GM19395 (cell line): Measurements from ENCODE around the gene CSN3.
"Not testable (repeated sequence)": the region's sequence is repeated elsewhere in the genome, so short reads cannot be mapped to it uniquely, and the experiment has no call there.

Experiments used
- ATAC-seq: cut with Tn5 transposase; IDR thresholded peaks from one replicate; pipeline ENCODE4 v1.9.1; 2021; ENCODE audit warnings: mild to moderate bottlenecking, moderate library complexity; ENCODE audit not compliant: unreplicated experiment

The CSN3 gene, protein sequence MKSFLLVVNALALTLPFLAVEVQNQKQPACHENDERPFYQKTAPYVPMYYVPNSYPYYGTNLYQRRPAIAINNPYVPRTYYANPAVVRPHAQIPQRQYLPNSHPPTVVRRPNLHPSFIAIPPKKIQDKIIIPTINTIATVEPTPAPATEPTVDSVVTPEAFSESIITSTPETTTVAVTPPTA

DNA sequence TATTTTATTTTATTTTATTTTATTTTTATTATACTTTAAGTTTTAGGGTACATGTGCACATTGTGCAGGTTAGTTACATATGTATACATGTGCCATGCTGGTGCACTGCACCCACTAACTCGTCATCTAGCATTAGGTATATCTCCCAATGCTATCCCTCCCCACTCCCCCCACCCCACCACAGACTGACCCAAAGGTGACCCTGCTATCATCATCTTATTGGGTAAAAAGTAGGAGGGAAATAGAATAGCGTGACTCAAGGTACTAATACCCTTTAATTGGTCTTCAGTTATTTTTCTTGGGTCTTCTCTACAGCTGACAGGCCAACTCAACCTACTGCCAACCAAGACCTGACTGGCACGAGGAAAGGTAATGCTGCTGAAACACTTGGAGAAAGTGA is at the start of gene CSN3:
Gene CSN3, plus strand, starts transcription at position 301 of the 400 bp plus-strand sequence. CDS start 2,223 bp downstream, outside the sequence.
- not testable (repeated sequence) for ATAC-seq

DNA sequence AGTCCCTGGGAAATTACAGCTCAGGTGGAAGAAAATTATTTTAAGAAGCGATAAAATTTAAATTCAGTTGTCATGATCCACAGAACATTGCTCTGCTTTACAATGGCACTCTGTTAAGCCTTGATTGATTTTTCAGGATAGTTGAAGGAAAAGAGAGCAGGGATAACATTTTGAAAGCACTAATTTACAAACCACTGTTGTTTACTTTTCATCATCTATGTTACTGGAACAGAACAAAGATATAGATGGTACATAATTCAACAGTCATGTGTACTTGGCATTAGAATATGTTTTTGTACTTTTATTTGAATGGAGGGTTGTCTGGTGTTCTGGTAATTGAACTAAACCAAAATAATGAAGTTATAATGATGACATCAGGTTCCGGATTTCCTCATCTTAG is 49.5 kb upstream of the CSN3 start:
- no peak for ATAC-seq

DNA sequence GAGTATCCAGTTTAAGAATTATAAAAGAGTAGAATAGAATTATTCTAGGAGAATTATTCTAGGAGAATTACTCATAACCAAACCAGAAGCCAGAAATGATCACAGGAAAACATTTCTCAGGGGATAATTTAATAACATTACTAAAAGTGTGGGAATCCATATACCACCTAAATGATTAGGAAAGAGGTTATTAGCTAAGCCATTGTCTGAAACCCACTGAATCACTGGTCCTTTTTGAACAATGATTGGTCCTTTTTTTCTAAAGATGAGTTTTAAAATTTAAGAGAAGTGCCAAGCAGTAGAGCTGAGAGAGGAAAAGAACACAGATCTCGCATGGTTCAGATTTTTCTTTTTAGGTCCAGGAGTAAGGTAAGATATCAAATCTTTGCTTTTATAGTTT is 47.0 kb upstream of the CSN3 start, which contains the start of gene ODAM:
Gene ODAM, plus strand, starts transcription at position 301 of the 400 bp plus-strand sequence. CDS start 819 bp downstream, outside the sequence.
- no peak for ATAC-seq

DNA sequence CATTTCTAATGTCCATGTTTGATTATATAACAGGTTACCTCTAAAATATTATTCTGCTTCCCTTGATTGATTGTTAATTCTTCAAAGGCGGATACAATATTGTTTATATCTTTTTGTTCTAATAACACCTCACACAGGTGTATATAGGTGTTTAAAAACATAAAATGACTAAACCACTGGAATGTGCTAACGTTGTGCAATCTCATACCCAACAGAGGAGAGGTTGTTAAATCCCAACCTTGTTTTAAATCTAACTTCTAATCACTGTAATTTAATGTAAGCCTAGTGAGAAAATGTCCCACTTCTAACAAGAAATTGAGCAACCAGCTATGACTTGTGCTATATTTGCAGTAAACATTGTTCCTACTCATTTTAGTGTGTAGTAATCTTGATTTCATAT is 45.5 kb upstream of the CSN3 start:
- no peak for ATAC-seq

DNA sequence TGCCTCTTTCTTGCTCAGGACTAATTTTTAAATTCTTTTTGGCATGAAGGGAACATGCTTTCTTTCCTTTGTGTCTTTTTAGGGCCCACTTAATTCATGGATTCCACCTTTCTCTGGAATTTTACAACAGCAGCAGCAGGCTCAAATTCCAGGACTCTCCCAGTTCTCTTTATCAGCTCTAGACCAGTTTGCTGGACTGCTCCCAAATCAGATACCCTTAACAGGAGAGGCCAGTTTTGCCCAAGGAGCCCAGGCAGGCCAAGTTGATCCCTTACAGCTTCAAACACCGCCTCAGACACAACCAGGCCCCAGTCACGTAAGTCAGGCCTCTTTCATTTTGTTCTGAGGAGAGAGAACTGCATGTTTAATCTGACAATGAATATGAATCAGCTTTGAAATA is 44.6 kb upstream of the CSN3 start:
- no peak for ATAC-seq

DNA sequence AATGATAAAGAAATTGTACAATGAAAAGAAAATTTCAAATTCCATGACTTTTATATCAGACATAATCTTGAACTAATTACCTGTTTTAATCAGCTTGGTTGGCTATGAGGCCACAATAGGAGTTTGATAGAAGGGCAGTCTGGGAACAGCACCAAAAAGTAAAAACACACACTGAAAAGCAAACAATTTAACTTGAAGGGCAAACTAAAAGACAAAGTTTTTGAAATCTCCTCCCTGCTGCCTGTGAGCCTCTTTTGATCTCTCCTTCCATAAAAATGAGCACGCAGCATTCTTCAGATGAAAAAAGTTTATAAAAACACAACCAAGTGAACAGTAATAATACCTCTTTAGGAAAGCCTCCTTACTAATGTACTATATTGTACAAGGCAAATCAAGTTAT is 38.8 kb upstream of the CSN3 start:
- ATAC-seq, result no peak

DNA sequence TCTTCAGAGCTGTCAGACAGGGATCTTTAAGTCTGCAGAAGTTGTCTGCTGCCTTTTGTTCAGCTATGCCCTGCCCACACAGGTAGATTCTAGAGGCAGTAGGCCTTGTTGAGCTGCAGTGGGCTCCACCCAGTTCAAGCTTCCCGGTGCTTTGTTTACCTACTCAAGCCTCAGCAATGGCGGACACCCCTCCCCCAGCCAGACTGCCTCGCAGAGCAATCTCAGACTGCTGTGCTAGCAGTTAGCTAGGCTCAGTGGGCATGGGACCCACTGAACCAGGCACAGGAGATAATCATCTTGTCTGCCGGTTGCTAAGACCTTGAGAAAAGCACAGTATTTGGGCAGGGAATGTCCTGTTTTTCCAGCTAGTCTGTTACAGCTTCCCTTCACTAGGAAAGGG is 29.6 kb upstream of the CSN3 start:
- not testable (repeated sequence) for ATAC-seq

DNA sequence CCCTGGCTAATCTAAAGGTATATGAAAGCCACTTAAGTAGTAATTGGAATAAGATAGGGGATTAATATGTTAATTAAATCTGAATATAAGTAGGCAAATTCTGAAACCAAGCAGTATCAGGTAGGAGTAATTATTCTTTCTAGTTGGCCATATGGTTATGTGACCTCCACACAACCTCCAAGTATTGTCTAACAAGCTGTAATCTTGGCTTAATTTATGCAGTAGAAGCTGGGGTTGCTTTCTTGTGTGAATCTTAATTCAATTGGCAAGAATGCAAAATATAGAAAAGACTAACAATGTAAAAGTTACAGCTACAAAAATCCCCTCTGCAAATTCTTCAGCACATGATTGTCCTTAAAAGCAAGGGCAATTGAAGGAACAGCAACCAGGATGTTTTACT is 26.3 kb upstream of the CSN3 start:
- not testable (repeated sequence) for ATAC-seq

DNA sequence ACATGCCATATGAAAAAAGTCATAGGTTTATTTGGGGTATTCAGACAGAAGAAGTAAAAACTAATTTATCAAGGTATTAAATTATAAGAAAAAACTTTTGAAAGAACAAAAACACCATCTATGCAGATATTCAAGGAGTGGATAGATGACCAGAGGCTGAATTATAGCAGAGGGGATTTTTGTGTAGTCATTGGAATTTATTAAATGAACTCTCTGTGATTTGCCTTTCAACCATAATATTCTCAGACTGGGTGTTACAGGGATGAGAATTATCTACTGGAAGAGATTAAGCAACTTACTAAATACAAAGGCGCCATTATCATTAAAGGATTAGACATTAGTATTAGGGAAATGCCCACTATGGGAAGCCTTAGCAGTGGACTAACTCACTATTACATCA is 25.8 kb upstream of the CSN3 start:
- ATAC-seq, result not testable (repeated sequence)

DNA sequence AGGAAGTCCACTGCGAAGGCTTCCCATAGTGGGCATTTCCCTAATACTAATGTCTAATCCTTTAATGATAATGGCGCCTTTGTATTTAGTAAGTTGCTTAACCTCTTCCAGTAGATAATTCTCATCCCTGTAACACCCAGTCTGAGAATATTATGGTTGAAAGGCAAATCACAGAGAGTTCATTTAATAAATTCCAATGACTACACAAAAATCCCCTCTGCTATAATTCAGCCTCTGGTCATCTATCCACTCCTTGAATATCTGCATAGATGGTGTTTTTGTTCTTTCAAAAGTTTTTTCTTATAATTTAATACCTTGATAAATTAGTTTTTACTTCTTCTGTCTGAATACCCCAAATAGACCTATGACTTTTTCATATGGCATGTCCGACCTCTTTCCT is 21.0 kb upstream of the CSN3 start:
- not testable (repeated sequence) for ATAC-seq

DNA sequence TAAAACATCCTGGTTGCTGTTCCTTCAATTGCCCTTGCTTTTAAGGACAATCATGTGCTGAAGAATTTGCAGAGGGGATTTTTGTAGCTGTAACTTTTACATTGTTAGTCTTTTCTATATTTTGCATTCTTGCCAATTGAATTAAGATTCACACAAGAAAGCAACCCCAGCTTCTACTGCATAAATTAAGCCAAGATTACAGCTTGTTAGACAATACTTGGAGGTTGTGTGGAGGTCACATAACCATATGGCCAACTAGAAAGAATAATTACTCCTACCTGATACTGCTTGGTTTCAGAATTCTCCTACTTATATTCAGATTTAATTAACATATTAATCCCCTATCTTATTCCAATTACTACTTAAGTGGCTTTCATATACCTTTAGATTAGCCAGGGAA is 20.6 kb upstream of the CSN3 start:
- not testable (repeated sequence) for ATAC-seq

DNA sequence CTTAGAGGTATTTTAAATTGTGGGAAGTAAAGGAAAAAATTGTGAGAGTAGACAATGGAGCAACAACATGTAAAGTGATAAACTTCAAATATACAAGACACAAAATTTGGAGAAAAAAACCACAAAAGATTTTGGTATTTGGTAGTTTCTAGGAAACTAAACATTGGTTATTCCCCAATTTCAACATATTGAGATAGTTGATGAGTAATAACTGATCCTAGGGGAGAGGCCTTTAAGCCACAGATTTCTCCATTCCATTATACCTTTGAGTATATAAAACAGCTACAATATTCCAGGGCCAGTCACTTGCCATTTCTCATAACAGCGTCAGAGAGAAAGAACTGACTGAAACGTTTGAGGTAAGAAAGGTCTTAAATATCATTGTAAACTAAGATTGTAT is 16.6 kb upstream of the CSN3 start, which contains the start of gene FDCSP:
Gene FDCSP, plus strand, starts transcription at position 301 of the 400 bp plus-strand sequence. CDS start 5,071 bp downstream, outside the sequence.
- ATAC-seq, result no peak

DNA sequence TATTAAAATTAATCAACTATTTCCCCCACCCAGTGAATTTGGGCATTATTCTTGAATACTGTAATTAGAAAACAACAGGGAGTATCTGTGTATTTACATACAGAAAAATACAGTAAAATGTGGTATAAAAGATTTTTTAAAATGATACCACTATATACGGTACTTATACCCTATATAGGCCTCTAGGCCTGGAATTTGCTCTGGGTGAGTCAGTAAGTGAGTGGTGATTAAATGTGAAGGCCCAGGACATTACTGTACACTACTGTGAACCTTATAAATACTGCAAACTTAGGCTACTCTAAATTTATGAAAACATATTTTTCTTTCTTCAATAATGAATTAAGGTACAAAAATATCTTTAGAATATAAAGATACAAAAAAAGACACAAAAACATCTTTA is 6.3 kb upstream of the CSN3 start:
- ATAC-seq, result no peak

DNA sequence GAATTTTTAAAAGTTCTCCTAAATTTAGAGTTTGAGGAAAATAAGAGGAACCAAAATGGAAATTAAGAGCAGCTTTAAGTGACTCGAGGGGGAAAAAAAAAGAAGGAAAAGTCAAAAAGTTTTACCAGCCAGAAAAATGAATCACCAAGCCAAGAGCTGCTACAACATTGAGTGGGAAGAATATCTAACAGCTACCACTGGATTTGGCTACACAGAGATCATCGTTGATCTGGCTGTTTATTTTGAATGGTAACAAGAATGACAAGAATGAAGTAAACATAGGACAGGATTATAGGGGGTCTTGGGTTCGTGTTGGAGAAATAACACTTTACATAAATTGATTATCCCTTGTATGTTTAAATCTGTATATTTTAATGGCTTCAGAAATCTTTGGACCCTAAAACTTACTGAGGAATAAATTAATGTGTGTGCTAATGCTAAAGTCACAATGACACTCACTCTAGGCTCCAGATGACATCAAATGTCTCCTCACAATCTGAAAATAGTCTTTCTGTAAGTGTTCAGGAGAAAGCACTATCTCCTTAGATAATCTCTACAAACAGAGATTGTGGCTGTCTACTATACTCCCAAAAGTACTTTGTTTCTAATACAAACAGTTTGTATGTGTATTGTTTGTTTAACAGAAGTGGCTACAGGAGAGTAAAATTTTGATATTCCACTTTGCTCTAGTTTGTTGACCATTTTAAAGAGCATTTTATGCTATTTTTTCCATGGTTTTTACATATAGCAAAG is 3.1 kb upstream of the CSN3 start:
- no peak for ATAC-seq

DNA sequence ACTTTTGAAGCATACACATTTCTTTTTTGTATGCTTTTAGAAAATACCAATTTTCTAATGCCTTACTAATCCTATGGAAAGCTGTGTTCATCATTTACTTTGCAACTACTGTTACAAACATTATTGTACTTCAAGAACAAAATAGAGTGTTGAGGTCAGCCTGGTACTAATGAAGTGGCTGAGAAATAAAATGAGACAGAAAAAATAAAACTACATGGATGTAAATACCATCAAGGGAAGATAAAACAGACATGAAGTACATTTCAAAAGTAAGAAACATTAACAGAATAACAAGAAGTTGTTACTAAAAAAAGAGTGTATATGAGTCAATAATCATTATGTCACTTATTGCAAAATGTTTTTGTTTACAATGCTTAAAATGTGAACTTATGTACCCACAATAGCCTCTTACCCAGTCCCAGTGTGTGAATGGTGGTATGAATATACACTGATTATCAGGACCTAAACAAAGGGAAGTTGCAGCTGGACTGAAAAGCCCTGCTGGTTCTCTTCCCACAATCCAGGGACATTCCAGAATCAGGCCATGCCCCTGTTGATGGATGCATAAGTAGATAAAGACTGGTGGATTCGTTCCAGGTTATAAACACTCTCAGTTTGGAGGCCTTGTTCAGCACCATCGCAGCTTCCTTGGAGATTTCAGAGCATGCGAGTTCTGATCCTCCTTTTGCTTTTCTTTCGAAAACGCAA is 2.4 kb upstream of the CSN3 start:
- no peak for ATAC-seq

DNA sequence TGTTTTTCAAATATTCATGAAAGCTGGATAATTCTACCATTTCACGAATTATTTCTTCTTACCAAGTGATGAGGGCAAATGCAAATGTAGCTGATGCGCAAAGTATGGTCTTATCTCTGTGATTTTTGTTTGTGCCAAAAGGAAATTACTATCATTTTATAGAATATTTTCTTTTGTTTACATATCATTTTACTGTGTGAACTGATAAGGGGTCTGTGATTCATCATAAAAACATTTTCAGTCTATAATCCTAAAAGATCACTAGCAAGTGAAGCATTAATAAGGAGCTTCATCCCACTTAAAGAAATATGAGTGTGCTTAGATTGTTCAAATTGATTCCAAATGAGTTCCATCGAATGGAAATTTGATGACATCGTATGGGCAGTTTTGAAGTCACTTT is 694 bp downstream of the CSN3 start:
- ATAC-seq, result no peak

DNA sequence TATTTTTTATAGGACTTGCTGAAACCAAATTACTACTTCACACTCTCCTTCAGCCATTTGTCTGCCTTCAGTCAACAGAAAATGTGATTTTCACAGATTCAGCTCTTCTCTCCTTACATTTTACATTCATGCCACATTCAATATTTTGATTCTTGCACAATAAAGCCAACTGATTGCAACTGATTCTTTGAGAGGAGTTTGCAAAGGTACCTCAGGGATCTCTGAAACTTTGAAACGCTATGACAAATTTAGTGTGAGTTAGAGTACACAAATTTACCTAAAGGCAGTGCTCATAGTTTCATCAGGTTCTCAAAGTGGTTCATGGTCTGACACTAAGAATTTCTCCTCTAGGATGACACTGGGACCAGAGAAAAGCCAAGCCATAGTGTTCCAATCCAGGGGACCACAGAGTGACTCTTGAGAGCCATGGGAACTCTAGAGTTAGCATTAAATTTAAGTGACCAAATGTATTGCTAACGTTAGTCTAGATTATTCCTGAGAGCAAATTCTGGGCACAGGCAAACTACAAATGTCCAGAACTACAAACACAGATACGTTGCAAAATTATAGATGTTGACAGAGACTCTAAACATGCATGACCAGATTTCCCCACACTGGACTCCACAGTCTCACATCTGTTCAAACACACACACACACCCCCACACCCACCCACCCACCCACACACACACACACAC is 9.0 kb downstream of the CSN3 start:
- ATAC-seq, result no peak

DNA sequence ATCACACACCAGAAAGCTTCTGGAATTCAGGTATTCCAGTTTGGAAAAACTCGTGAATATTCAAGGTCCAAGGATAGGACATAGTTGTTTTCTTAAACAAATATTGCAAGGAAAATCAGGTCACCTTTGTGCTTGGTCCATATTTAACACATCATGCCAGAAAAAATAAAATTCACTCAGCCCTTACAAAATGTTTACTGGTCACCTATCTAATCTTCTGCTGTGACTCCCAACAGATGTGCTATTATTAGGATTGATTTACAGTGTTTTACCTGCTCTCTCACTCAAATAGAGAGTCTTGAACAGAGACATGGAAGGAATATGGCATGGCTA is 9.5 kb downstream of the CSN3 start:
- ATAC-seq, result no peak

DNA sequence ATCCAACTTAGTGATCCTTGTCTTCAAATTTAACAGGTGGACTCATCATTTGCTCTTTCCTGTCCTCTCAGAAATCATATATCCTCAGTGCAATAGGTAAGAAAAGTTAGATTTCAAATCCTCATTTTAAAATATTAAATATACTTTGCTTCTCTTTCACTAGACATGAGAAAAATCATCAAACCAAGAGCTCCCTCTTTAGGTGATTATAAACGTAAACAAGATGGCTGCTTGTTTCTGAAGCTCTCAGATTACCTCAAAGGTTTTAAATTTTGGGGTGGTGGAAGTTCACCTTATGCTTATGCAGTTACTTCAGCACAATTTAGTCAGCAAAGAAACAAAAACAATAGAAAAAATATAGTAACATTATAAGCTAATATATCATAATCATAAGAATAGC is 27.3 kb downstream of the CSN3 start:
- no peak for ATAC-seq

DNA sequence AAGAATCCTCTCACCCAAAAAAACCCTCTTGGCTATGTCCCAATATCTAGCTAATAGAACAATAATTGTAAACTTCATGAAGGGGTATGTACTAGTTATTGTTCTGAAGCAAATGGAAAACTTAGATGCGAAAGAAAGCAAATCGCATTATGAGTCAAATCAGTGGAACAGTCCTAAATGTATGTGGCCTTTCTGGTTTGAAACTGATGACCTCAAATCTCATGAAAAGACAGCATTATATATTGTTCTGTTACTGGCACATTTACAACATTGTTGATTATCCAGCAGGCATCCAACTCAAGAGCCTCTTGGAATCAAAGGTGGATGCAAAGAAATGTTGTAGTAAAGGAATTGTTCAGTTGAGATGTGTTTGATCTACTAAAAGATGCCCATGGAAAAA is 34.7 kb downstream of the CSN3 start:
- ATAC-seq, result no peak

DNA sequence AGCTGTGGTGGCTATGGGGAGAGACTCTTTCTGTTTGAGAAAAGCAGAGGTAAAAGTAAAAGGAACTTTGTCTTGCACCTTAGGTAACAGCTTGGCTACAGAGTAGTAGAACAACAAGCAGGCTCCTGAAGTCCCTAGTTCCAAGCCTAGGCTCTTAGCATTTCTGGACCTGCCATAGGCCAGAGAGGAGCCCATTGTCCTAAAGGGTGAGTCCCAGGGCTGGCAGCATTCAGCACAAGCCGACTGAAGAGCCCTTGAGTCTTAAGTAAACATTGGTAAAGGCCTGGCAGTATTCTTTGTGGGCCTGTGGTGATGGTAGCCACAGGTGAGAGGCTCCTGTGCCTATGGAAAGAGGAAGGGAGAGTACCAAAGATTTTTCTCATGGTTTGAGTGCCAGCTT is 38.2 kb downstream of the CSN3 start:
- ATAC-seq, result no peak
